HG03108 (cell line): Measurements from ENCODE around the gene GPC6.

Experiments used
- ATAC-seq: cut with Tn5 transposase; IDR thresholded peaks from one replicate; pipeline ENCODE4 v1.9.1; 2021; ENCODE audit warnings: moderate library complexity; ENCODE audit not compliant: unreplicated experiment

GPC6 gene

DNA sequence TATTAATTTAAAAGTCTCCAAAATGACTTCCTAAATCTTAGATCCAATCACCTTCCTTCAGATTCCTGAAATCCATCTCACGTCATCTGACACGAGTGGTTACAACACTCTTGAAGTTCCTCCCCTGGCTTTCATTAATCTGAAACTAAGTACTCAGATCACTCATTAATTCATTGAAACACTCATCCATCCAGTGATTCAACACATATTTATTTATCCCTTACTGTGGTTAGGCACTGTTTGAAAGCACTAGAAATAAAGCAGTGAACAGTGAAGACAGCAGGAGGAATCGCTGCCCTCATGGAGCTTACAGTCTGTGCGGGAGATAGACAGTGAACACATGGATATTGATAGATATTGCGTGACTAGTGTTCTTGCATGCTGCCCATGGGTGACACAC lies 780.5 kb downstream of the GPC6 start:
- ATAC-seq = no peak

- no peak for ATAC-seq
These were observed 783.1 kb downstream of the GPC6 start for GRCh38 chr13:94009701-94010100.

DNA sequence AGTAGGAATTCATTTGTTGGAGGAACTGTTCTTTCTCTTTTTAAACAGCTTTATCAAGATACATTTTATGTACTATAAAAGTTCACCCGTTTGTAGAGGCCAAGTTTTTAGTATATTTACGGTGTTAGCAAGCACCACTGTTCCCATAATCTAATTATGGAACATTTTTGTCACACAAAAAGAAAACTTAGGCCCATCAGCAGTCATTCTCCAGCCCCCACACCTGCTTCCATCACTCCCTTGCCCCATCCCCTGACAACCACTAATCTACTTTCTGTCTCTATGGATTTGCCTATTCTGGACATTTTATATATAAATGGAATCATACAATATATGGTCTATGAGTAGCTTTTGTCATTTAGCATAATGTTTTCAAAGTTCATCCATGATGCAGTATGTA lies 787.9 kb downstream of the GPC6 start:
- ATAC-seq = no peak

DNA sequence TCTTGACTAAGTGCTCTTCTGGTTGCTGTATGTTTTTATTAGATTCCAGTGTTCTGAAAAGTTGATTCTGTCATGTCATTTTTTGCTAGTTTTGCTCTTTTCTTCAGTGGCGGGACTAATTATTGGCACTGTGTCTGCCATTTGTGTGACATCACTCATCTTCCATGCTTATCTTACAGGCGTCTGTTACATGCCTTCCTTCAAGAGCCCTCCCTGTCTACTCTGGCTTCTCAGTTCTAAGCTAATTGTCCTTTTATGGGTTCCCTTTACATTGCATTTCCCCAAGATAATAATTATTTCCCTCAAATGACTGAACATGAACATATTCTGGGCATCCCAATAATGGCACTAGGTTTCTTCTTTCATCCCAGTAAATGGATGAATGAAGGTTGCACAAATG lies 793.8 kb downstream of the GPC6 start:
- ATAC-seq = no peak

DNA sequence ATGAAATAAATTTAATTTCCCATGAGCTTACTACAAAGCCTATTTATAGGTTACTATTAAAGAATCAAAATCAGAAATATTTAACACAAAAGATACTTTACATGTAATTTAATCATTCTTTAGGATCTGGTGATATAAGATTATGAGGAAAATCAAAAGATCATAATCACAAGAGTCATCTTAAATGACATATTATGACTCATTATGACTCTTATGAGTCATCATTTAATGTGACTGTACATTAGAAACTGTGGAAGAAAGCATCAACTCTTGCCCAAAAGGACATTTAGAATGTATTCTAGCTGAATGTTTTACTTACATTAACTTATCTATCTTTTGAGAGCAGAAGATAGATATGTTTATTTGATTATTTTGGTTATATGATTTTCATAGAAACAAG lies 794.2 kb downstream of the GPC6 start:
- ATAC-seq = no peak

DNA sequence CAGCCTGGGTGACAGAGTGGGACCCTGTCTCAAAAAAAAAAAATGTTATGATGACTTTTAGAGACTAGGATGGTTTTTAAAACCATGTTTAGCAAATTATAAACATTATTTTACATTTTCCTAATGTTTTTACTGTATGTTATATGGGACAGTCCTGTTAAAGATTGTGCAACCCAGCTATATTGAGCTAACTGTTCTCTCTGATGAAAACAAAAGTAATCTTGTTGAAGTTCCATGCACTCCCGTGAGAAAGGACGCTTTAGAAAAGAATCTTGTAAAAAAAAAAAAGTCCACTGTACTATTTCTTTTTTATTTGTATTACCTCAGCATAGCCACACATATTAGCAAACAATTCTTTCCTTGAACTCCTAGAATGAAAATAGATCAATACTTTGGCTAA lies 801.6 kb downstream of the GPC6 start:
- no peak for ATAC-seq

DNA sequence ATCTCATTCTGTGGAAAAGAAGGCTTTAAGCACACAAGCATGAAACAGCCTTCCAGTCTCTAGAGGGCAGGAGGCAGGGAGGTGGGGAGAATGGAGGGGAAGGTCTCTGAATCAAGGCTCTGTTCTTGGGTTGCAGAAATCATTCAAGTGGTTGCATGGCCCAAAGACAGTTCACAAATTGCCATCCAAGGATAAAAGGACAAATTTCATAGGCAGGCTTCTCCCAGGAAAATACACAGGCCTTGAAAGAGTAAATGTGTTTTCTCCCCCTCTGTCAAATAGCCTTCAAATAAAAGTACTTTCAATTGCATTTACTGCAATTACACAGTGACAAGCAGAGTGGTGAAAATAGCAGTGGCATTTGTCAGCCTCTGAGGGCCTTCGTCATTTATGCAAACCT lies 802.0 kb downstream of the GPC6 start:
- no peak for ATAC-seq

- no peak for ATAC-seq
These were observed 804.0 kb downstream of the GPC6 start for GRCh38 chr13:94030415-94031119.

DNA sequence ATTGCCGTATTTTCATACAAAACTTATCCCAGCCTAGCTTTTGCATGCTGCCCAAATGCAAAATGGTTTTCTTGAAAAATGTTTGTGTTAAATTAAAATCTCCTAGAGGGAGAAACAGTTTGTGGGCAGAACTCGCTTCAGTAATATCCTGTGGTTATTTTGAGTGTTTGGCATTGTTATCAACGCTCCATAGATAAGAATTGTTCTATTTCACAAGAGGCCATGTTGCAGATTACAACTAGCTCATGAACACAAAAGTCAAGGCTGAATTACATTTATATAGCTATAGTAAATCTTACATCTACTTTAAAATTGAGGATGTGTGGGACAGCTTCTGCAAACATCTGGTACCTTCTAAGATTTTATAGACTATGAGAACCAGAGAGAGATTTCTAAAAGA lies 805.0 kb downstream of the GPC6 start:
- ATAC-seq = no peak

DNA sequence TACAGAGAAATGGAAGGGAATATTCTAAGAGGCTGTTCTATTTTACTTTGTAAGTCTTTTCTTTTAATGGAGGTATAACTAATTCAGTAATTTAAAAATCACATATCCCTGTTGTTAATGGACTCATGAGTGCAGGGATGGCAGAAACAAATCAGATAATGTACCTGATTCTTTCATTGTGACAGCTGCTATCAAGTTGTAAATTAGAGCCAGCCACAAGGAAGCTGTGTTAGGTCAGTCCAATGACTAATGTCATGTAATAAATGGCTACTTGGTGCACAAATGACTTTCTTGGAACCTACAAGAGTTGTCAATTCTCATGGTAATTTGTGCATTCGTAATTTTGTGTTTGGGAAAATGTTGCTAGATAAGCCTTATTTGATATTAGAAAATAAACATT lies 806.5 kb downstream of the GPC6 start:
- ATAC-seq = no peak

DNA sequence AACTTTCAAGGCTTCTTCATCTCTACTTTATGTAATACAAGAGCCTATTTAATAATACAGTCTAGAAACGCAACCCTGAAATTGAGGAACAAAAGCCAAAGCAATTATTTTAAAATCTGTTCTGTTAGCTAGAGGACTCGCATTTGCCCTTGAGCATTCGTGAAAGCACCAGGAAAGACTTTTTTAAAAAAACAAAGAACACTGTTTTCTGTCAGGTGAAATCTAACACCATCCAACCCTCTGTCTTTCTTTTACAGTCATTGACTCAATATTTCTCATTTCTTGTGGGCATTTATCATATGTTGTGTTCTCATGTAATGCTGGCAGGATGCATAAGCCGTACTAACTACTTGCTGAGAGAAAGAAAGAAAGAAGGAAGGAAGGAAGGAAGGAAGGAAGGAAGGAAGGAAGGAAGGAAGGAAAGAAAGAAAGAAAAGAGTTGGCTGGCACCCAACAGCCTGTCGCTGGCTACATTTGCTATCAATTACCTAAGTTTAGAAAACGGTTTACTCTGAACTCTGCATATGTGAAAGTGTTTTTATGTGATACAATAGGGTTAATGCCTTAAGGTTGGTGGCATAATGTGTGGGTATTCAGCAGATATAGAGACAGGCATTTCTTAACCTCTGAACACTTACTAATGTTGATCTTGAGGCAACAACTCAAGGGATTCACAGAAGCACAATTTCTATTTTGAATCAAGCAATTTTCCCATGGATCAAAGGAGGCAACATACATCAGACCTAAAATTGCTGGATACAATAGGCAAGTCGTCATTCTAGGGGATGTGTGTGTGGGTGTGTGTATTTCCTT lies 807.4 kb downstream of the GPC6 start:
- no peak for ATAC-seq

DNA sequence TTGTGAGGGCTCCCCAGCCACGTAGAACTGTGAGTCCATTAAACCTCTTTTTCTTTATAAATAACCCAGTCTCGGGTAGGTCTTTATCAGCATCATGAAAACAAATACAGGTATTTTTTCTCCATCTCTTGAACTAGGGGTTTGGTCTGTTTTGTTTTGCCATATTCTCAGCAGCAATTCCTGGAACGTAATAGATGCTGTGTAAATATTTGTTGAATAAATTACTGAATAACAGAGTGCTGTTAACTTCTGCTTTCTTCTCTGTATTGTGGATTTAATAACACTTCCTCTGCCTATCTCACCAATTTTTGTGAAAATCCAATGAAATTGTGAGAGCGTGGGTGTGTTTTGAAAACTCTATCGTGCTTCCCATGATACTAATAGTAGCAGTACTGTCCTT lies 823.4 kb downstream of the GPC6 start:
- no peak for ATAC-seq

- ATAC-seq = no peak
These were observed 824.1 kb downstream of the GPC6 start for GRCh38 chr13:94050686-94051085.

DNA sequence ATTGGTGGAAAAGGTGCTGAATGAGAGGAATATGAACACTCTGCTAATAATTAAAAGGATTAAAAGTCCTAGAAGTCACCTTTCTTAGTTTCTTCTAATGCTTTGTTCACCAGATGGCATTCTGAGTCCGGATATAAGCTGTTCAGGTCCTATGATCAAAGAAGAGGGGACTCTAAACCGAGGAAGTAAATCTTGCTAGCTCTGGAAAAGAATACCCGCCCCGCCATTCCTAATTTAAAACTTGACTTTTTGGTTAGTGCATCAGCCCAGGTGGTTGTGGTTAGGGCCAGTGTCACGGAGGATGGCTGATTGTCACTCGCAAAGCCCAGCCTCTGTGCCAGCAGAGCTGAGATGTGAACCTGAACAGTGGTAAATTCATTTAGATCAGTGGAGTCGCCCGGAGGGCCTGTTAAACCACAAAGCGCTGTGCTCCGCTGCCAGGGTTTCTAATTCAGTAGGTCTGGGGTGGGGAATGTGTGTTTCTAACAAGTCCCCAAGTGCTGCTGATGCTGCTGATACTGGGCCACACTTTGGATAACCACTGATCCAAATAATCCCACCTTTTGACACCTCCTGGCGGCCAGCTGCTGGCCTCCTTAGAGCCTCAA lies 827.5 kb downstream of the GPC6 start:
- ATAC-seq = no peak

GRCh38 chr13:94056362-94056990 lies 829.9 kb downstream of the GPC6 start:
- ATAC-seq = no peak

DNA sequence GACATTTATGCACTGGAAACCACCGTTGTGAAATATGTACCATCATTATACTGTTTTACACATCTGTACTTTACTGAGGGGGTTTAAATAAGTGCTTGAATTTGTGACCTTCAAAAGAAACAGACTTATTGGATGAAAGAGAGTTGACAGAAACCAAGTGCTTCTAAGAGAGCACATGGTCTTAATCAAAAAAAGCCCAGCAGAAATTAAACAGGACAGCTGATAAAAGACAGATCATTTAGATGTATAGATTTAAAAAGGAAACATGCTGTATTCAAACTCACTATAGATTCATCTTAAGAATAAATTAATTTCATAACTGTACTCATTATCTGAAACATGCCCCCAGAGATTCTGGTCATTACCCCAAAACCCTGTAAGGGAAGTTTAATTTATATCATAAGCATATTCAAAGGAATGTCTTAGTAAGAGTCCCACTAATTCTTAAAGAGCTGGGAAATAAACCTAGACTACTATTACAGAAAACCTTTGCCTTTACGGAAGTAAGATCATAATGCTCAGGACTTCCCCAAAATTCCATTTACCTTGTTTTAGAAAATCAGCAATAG lies 831.1 kb downstream of the GPC6 start:
- ATAC-seq = no peak

DNA sequence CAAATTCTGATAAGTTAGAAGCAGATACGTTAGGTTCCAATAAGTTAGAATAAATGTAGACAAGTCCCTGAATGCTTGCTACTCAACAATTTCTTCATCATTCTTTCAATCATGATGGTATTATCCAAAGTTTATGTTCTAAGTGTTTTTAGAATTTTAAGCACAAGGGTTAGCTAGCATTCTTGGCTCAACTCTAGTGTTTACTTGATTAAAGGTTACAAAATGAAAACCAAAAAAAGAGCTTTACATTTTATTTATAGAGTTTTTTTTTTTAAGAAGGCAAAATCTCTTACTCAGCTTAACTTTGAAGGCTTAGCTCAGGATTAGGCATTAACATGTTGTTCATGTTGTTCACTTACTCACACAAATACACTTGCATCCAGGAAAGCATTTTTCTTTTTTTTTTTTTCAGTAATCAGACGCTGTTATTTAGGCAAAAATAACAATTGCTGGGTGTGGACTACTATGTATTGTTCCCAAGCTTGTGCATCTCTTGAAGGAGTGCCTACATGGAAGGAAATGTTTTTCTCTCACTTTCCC lies 832.3 kb downstream of the GPC6 start:
- ATAC-seq = no peak

- no peak for ATAC-seq
These were observed 834.7 kb downstream of the GPC6 start for GRCh38 chr13:94061301-94061700.

DNA sequence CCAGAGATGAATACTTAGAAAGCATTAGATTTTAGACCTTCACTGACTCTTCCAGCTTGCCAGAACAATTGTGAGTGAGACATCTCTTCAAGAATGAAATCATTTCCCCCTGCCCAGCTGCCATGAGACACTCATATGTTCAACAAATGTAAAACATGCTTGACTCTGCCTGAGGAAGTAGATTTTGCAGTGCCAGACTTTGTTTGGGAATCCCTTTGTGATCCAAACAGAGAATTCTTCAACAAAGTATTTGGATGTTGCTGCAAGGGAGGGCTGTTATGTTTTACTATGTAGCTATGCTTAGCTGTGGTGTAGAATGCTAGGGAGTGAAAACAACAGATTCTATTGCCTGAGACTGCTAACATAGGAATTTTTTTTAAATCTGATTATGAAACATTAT lies 836.5 kb downstream of the GPC6 start:
- ATAC-seq = no peak

DNA sequence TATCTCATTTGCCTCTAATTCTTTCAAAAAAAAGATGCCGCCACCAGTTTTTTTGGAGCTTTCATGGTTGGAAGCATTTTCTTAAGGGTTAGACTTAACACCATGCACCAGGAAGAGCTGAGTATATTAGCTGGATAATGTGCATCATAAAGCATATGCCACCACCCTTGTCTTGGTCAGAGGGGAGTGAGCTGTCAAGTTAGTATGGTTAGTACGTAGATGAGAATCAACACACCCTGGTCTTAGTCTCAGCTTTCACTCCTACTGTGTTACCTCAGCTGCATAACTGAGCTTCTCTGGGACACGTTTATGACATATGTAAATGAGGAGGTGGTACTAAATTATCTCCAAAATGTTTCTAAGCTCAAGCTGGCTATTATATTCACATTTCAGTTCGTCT lies 837.2 kb downstream of the GPC6 start:
- ATAC-seq = no peak

DNA sequence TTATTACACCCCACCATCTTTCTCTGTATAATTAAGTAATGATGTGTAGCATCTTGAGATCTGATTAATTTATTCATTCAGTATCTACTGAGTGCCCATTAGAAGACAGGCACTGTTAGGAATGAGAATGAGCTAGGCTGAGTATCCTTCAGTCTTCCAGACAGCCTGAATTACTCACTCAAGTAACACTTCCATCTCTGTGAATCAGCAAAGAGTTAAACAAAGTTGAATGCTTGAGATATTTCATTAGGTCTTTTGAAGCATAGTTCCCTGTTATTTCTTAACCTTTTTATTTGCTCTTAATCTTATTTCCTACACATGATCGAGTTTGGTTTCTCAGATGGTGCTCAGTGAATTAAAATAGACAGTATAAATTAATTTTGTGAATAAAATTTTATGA lies 839.1 kb downstream of the GPC6 start:
- no peak for ATAC-seq
